B cell (primary cell): ENCODE measurements around the gene GRK5. TPM values are rescaled to one million over a fixed set of nuclear protein-coding genes. Genes with fewer than 3 reads are reported as not detected.
A peak's percentile ranks its signal among the peaks of the same experiment; 100 is the strongest.

Source experiments
- ATAC-seq: fragments of 200-7000 bp; cut with Tn5 transposase; one replicate; pipeline ENCODE4 v1.10.0; 2021; ENCODE audit warnings: low read depth, mild to moderate bottlenecking, moderate number of reproducible peaks, moderate library complexity
- CTCF ChIA-PET: fragments of 350-600 bp; sonication (Branson Sonifier 250); formaldehyde crosslinking; loops from one replicate; lab custom pipeline; 2021; ENCODE audit warnings: antibody characterized with exemption, inconsistent platforms; lab: Charles Lee
- POLR2A ChIA-PET: fragments of 350-600 bp; sonication (Branson Sonifier 250); formaldehyde crosslinking; loops from one replicate; lab custom pipeline; 2021; ENCODE audit warnings: antibody characterized with exemption; lab: Charles Lee
- DNase-seq: peaks from one replicate; pipeline ENCODE4 v3.0.0; 2013
- H2AFZ ChIP-seq: 2 replicates; pipeline ENCODE4 v1.6.1; 2012; ENCODE audit warnings: mild to moderate bottlenecking, low read depth, low read length; ENCODE audit not compliant: insufficient read depth, poor library complexity, severe bottlenecking
- H3K27ac ChIP-seq, 2 donors: 1 replicate in 1 of 2; 2 replicates in 1 of 2; pipeline ENCODE4 v1.5.1; 2012 to 2013; ENCODE audit warnings: low read length in 2 of 2, mild to moderate bottlenecking in 2 of 2, moderate library complexity in 1 of 2
- H3K27me3 ChIP-seq, 4 experiments: fragments of 200-600 bp in 1 of 4; sonication (generic) in 1 of 4; replicated peaks in 1 of 4; 1 replicate in 2 of 4; 2 replicates in 2 of 4; pipeline versions ENCODE4 v1.6.1 to v1.7.0; 2013 to 2016; ENCODE audit warnings: low read length in 3 of 4, mild to moderate bottlenecking in 2 of 4, mixed read lengths in 1 of 4, moderate library complexity in 1 of 4; ENCODE audit not compliant: insufficient read depth in 4 of 4, control insufficient read depth in 3 of 4; ENCODE audit errors: control extremely low read depth in 1 of 4
- H3K36me3 ChIP-seq, 2 experiments: replicated peaks in 1 of 2; 1 replicate in 1 of 2; 2 replicates in 1 of 2; pipeline versions ENCODE4 v1.6.1 to v1.7.1; 2013; ENCODE audit warnings: low read length in 1 of 2; ENCODE audit not compliant: insufficient read depth in 2 of 2, control insufficient read depth in 1 of 2; ENCODE audit errors: control extremely low read depth in 1 of 2, extremely low read depth in 1 of 2
- H3K4me1 ChIP-seq, 2 donors: fragments of 200-600 bp in 1 of 2; sonication (generic) in 1 of 2; 1 replicate in 1 of 2; 2 replicates in 1 of 2; pipeline versions ENCODE4 v1.5.1 to v1.6.1; 2013 to 2017; ENCODE audit warnings: low read length in 2 of 2; ENCODE audit not compliant: control insufficient read depth in 2 of 2, insufficient read depth in 2 of 2
- H3K4me2 ChIP-seq: replicated peaks from 2 replicates; pipeline ENCODE3; 2012; ENCODE audit warnings: mild to moderate bottlenecking, low read depth, low read length; ENCODE audit not compliant: poor library complexity, severe bottlenecking
- H3K4me3 ChIP-seq, 5 experiments: fragments of 200-600 bp in 1 of 5; sonication (generic) in 1 of 5; 1 replicate in 3 of 5; 2 replicates in 2 of 5; pipeline versions ENCODE4 v1.5.1 to v1.7.0; 2011 to 2016; ENCODE audit warnings: low read length in 4 of 5, mild to moderate bottlenecking in 4 of 5, low read depth in 2 of 5, control low read depth in 1 of 5, moderate library complexity in 1 of 5; ENCODE audit not compliant: insufficient read depth in 1 of 5; ENCODE audit errors: control extremely low read depth in 1 of 5, extremely low read depth in 1 of 5
- H3K79me2 ChIP-seq: fragments of 200-600 bp; sonication (generic); one replicate; pipeline ENCODE4 v1.6.0; 2016; ENCODE audit warnings: low read length; ENCODE audit not compliant: control insufficient read depth, insufficient read depth
- H3K9ac ChIP-seq: fragments of 200-600 bp; sonication (generic); 2 replicates; pipeline ENCODE4 v1.6.1; 2017; ENCODE audit warnings: mild to moderate bottlenecking, low read length, moderate library complexity
- H3K9me3 ChIP-seq, 3 donors: one replicate each; pipeline versions ENCODE4 v1.6.1 to v1.7.1; 2013; ENCODE audit warnings: low read length in 2 of 3; ENCODE audit not compliant: control insufficient read depth in 2 of 3, insufficient read depth in 1 of 3; ENCODE audit errors: control extremely low read depth in 1 of 3
- H4K20me1 ChIP-seq: 2 replicates; pipeline ENCODE4 v1.6.0; 2012; ENCODE audit warnings: mild to moderate bottlenecking, low read length; ENCODE audit not compliant: insufficient read depth, control insufficient read depth, poor library complexity, severe bottlenecking
- H3K27ac Mint-ChIP-seq: one replicate; pipeline ENCODE4 v1.8.0; 2021; ENCODE audit warnings: mixed read lengths
- H3K27me3 Mint-ChIP-seq: one replicate; pipeline ENCODE4 v1.8.0; 2021; ENCODE audit warnings: mixed read lengths
- H3K4me1 Mint-ChIP-seq: one replicate; pipeline ENCODE4 v1.8.0; 2021; ENCODE audit warnings: mixed read lengths
- H3K4me3 Mint-ChIP-seq: one replicate; pipeline ENCODE4 v1.8.0; 2021; ENCODE audit warnings: mixed read lengths
- H3K9me3 Mint-ChIP-seq: one replicate; pipeline ENCODE4 v1.8.0; 2022; ENCODE audit warnings: mixed read lengths; ENCODE audit not compliant: insufficient read depth
- CTCF ChIP-seq: fragments of 200-600 bp; IDR thresholded peaks from one replicate; pipeline ENCODE4 v1.8.0; 2022; ENCODE audit warnings: antibody characterized with exemption, mild to moderate bottlenecking
- EZH2 ChIP-seq: IDR thresholded peaks from 2 replicates; pipeline ENCODE4 v1.6.1; 2012; ENCODE audit warnings: borderline replicate concordance, low read depth, mild to moderate bottlenecking, moderate library complexity, low read length; ENCODE audit not compliant: insufficient read depth, poor library complexity, severe bottlenecking
- WGBS: methylation state at CpG from one replicate; pipeline ENCODE4 v1.1.5; 2013; ENCODE audit warnings: missing lambda C conversion rate; ENCODE audit not compliant: insufficient coverage; 5-methylcytosine and 5-hydroxymethylcytosine counted together
- intact Hi-C: fragments of 100-400 bp; cut with micrococcal nuclease; formaldehyde crosslinking; loops from one replicate; pipeline ENCODE4 v1.10.0; 2022
- polyA plus RNA-seq: library from polyadenylated mRNA; depleted of rRNA; stranded (reverse); fragments of >200 nt; gene quantifications from 2 replicates; pipeline ENCODE4 v1.2.3, GENCODE V29; 2012
- total RNA-seq, 2 donors: library from RNA; stranded (reverse); fragments of 120-200 nt in 1 of 2; gene quantifications; 1 replicate in 1 of 2; 2 replicates in 1 of 2; pipeline versions ENCODE4 v1.2.3 to v1.2.4, GENCODE V29; 2013 to 2022

The GRK5 gene
- total and polyA plus RNA-seq, 2 donors (not counting 1 experiment from before 2014, with no cell fraction given), result 21.9 to 54.8 TPM

GRCh38 chr10:119221201-119221600, 13.8 kb downstream of the GRK5 start:
- DNase-seq (no peak), ATAC-seq (no peak)
- Mint-ChIP-seq H3K27ac (no peak overlapping the region), H3K27me3 (no peaks in the 10 kb centered on the region), H3K4me3 (no peak overlapping the region), H3K4me1 (peaks cover 27% of the 10 kb centered on the region), H3K9me3 (no peaks in the 10 kb centered on the region)
- no peak overlapping the region for H3K9ac ChIP-seq
- no peak overlapping the region for H3K27ac ChIP-seq
- TF ChIP-seq CTCF, result no peak
- TF ChIP-seq EZH2, result no peak
- CTCF ChIA-PET, result interaction anchor here (0.8 to 2.2 kb wide), 2 partner anchors 12 to 268 kb away, joined by 5 to 17 read pairs; no protein-coding TSS in a partner anchor
- H4K20me1 ChIP-seq, result peaks cover 64% of the 10 kb centered on the region
- 100% methylated on average over 3 of the region's 4 CpGs for WGBS
- no peak overlapping the region for H2AFZ ChIP-seq
- peaks cover 0 to 7% of the 10 kb centered on the region in 2 donors for H3K4me1 ChIP-seq
- no peaks in the 10 kb centered on the region for H3K36me3 ChIP-seq
- H3K79me2 ChIP-seq, result peaks cover 93% of the 10 kb centered on the region
- H3K4me3 ChIP-seq, result no peak overlapping the region
- no peak overlapping the region for H3K4me2 ChIP-seq
- intact Hi-C loops, result no loop called here
- H3K9me3 ChIP-seq, result no peaks in the 10 kb centered on the region
- no peaks in the 10 kb centered on the region for H3K27me3 ChIP-seq
- POLR2A ChIA-PET, result interaction anchor here (0.8 kb wide), 1 partner anchor 48 kb away, joined by 4 read pairs; no protein-coding TSS in a partner anchor

GRCh38 chr10:119221666-119222065, 14.3 kb downstream of the GRK5 start:
- ATAC-seq, result peak; percentile 66
- H3K4me2 ChIP-seq, result no peak overlapping the region
- no peaks in the 10 kb centered on the region for H3K9me3 ChIP-seq
- no peak for DNase-seq
- H4K20me1 ChIP-seq, result peaks cover 64% of the 10 kb centered on the region
- Mint-ChIP-seq H3K27me3 (no peaks in the 10 kb centered on the region), H3K9me3 (no peaks in the 10 kb centered on the region), H3K4me1 (peaks cover 27% of the 10 kb centered on the region), H3K4me3 (peak overlapping the region; percentile 30), H3K27ac (no peak overlapping the region)
- POLR2A ChIA-PET, result no interaction called here
- intact Hi-C loops, result no loop called here
- no peak overlapping the region for H3K4me3 ChIP-seq
- no peak overlapping the region for H3K27ac ChIP-seq
- H3K79me2 ChIP-seq, result peaks cover 93% of the 10 kb centered on the region
- no CpG with 5 or more reads among the region's 1 CpG for WGBS
- H3K27me3 ChIP-seq, result no peaks in the 10 kb centered on the region
- TF ChIP-seq CTCF, result no peak
- TF ChIP-seq EZH2, result no peak
- no peak overlapping the region for H2AFZ ChIP-seq
- no peak overlapping the region for H3K9ac ChIP-seq
- peaks cover 0 to 7% of the 10 kb centered on the region in 2 donors for H3K4me1 ChIP-seq
- CTCF ChIA-PET, result interaction anchor here (1.0 to 2.2 kb wide), 4 partner anchors 10 to 268 kb away, joined by 3 to 17 read pairs (median 6); partner anchors contain the start of gene GRK5
- H3K36me3 ChIP-seq, result no peaks in the 10 kb centered on the region
